NB4 (cell line): ENCODE results near the gene ARHGEF25.

Experiments used
- POLR2A ChIP-seq: IDR thresholded peaks from 2 replicates; pipeline ENCODE4 v1.6.1; 2011; ENCODE audit warnings: mild to moderate bottlenecking; ENCODE audit not compliant: insufficient read length; ENCODE audit errors: extremely low read depth
- TF ChIP-seq, protein P1 (sequence below): IDR thresholded peaks from 2 replicates; pipeline ENCODE4 v1.6.1; 2011; ENCODE audit warnings: low read depth, low read length

DNA sequence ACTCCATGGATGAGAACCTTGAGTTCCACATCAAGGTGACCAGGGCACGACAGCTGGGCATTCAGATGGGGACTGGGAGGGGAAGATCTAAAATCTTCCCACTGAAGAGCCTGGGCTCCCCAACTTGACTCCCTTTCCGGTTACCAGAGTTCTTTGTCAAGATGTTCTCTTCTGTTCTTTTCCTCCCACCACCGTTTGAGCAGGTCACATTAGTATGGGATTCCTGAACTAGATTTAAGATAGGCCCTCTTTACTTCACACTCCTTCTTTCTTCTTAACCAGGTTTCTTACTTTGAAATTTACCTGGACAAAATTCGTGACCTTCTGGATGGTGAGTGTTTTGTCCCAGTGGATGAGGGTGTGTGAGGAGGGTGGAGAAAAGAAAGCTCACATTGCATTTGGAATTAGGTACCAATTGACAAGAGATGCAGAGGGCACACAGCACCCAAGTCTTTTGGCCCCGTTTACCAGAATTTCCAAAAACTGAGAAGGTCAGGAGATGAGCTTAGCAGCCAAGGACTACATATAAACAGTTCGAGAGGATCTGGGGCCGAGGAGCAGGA, 47.0 kb upstream of the ARHGEF25 start:
- TF ChIP-seq, protein P1, sequence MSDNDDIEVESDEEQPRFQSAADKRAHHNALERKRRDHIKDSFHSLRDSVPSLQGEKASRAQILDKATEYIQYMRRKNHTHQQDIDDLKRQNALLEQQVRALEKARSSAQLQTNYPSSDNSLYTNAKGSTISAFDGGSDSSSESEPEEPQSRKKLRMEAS, result no peak
- TF ChIP-seq POLR2A, result no peak
